SJSA1 (cell line): Measurements from ENCODE around the gene SLAMF1. TPM values are rescaled to one million over a fixed set of nuclear protein-coding genes. Genes with fewer than 3 reads are reported as not detected.
"Not testable (repeated sequence)": the region's sequence is repeated elsewhere in the genome, so short reads cannot be mapped to it uniquely, and the experiment has no call there.

Experiments
- DNase-seq, 2 experiments: peaks; one replicate each; pipeline ENCODE4 v3.0.0-alpha.2; 2015 to 2020; ENCODE audit warnings: low spot score in 2 of 2, low read depth in 1 of 2
- H3K27ac ChIP-seq: fragments of 250-450 bp; sonication (Bioruptor Pico); 2 replicates; pipeline ENCODE4 v1.5.1; 2020; ENCODE audit warnings: mild to moderate bottlenecking, moderate library complexity
- H3K27me3 ChIP-seq: fragments of 250-450 bp; sonication (Bioruptor Pico); replicated peaks from 2 replicates; pipeline ENCODE4 v1.5.1; 2020; ENCODE audit warnings: mild to moderate bottlenecking, moderate library complexity
- H3K36me3 ChIP-seq: fragments of 250-450 bp; sonication (Bioruptor Pico); 2 replicates; pipeline ENCODE4 v1.5.1; 2020; ENCODE audit warnings: mild to moderate bottlenecking
- H3K4me1 ChIP-seq: fragments of 250-450 bp; sonication (Bioruptor Pico); replicated peaks from 2 replicates; pipeline ENCODE4 v1.6.1; 2021; ENCODE audit warnings: mild to moderate bottlenecking
- H3K4me3 ChIP-seq: fragments of 250-450 bp; sonication (Bioruptor Pico); 2 replicates; pipeline ENCODE4 v1.5.1; 2020; ENCODE audit warnings: mild to moderate bottlenecking
- H3K9me3 ChIP-seq: fragments of 250-450 bp; sonication (Bioruptor Pico); replicated peaks from 2 replicates; pipeline ENCODE4 v1.5.1; 2020; ENCODE audit warnings: mild to moderate bottlenecking
- total RNA-seq: library from RNA; depleted of rRNA; stranded (reverse); fragments of >200 nt; shearing (Covaris generic); gene quantifications from 2 replicates; pipeline ENCODE4 v1.2.3, GENCODE V29; 2014

The SLAMF1 gene
- total RNA-seq, 1 experiment from 2014 or later = not detected

DNA sequence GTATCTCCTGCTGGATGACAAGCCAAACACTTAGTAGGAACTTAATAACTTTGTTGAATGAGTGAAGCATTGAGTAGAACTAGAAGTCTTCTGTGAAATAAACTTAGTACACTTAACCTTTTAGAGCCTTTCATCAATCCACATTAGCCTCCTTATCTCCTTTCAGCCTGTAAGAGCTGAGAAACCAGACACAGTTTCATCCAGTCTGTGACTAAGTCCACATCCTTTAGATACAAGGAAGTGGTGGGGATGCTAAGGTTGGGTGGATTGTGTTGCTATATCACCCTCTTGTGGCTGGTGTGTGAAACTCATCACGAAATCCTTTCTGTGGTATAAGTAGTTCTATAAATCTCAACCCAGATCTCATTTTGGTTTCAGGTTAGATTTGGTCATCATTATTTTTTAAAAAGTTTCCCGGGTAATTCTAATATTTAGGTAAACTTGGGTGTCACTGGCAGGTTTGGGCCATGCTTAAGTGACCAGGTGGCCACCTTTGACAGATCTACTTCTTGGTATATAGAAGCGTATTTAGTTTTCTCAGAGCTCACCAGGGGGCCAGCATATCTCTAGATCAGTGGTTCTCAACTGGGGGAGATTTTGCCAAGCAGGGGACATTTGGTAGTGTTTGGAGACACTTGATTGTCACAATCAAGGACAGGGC, 39.7 kb downstream of the SLAMF1 start:
- Histone ChIP-seq H3K27me3 (peaks cover 5% of the 10 kb centered on the region), H3K9me3 (no peaks in the 10 kb centered on the region), H3K4me1 (no peaks in the 10 kb centered on the region), H3K36me3 (no peaks in the 10 kb centered on the region), H3K27ac (no peak overlapping the region), H3K4me3 (no peak overlapping the region)
- DNase-seq = peak; percentile 49 to 54

DNA sequence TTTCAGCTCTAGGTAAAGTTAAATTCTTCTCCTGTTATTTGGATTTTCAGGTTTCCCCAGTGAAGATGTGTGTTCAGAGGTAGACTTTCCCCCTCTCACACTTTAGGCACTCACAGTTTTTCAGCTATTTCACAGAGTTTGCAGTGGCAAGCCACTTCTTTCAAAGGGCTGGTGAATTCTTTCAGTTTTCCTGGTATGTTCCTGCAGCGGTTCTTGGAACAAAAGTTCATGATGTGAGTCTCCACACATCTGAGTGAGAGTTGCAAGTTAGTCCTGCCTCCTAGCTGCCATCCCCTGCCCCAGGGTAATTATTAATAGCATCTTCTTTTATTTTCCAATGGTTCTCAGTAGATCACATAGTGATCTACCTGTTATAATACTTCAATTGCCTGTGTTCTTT, 40.2 kb downstream of the SLAMF1 start:
- Histone ChIP-seq H3K4me3 (no peak overlapping the region), H3K9me3 (no peaks in the 10 kb centered on the region), H3K4me1 (no peaks in the 10 kb centered on the region), H3K27ac (no peak overlapping the region), H3K36me3 (no peaks in the 10 kb centered on the region), H3K27me3 (peaks cover 4% of the 10 kb centered on the region)
- no peak for DNase-seq

DNA sequence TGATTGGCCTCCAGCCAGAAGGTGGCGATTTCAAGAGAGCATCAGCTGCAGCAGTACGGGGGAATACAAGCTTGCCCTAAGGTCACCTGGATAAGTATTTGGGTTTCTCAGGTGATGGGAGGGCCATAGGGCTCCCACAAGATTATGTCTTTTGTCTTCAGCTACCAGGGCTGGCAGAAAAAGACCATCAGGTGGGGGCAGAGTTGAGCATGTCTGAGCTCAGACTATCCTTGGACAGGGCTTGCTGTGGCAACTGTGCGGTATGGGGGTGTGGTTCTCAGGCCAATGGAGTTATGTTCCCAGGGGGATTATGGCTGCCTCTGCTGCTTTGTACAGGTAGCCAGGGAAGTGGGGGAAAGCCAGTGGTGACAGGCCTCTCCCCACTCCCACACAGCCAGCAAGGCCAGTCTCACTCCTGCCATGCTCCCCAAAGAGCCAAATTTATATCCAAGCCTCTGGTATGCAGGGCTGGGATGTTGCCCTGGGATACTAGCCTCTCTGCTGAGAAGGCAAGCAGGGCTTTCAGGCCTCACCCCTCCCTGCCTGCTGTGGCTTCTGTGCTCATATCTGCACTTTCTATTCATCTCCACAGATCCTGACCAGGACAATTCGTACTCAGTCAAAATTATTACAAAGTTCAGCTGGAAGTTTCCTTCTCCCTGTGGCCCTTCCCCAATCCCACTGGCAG, 40.9 kb downstream of the SLAMF1 start:
- Histone ChIP-seq H3K36me3 (no peaks in the 10 kb centered on the region), H3K4me3 (no peak overlapping the region), H3K9me3 (no peaks in the 10 kb centered on the region), H3K4me1 (no peaks in the 10 kb centered on the region), H3K27me3 (no peaks in the 10 kb centered on the region; the same call in none of the 2 replicates), H3K27ac (no peak overlapping the region)
- DNase-seq = no peak

DNA sequence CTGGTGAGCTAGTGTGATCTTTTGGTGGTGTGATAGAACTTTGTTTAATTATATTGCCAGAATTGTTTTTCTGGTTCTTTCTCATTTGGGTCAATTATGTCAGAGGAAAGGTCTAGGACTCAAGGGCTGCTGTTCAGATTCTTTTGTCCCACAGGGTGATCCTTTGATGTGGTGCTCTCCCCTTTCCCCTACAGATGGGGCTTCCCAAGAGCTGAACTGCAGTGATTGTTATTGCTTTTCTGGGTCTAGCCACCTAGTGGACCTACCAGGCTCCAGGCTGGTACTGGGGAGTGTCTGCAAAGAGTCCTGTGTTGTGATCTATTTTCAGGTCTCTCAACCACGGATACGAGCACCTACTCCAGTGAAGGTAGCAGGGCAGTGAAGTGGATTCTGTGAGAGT, 41.6 kb downstream of the SLAMF1 start:
- H3K9me3 ChIP-seq = no peaks in the 10 kb centered on the region
- no peaks in the 10 kb centered on the region for H3K36me3 ChIP-seq
- H3K27ac ChIP-seq = no peak overlapping the region
- H3K4me3 ChIP-seq = no peak overlapping the region
- DNase-seq = no peak
- no peaks in the 10 kb centered on the region for H3K4me1 ChIP-seq
- no peaks in the 10 kb centered on the region; the same call in none of the 2 replicates for H3K27me3 ChIP-seq

DNA sequence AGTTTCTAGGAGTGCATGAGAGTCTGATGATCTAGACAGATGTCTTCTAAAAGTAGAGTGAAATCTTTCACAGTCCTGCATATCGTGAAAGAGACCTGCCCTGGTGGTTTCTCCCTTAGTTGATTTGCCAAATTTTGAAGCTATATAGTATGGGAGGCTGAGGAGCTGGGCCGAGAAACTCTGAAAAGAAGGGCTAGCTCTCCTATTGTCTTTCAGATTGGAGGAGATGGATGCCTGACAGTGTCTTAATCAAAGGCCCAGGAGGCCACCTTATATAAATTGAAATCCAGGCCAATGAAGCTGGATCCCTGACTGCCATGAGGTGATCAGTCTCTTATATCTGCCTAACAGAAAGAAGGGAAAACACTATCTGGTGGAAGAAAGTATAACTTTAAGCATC, 49.1 kb downstream of the SLAMF1 start:
- Histone ChIP-seq H3K36me3 (no peaks in the 10 kb centered on the region), H3K4me3 (no peak overlapping the region), H3K27me3 (0 out of 2 replicates have a peak, but pooled peaks cover 2% of the 10 kb centered on the region), H3K27ac (no peak overlapping the region), H3K9me3 (no peaks in the 10 kb centered on the region), H3K4me1 (no peaks in the 10 kb centered on the region)
- no peak for DNase-seq

DNA sequence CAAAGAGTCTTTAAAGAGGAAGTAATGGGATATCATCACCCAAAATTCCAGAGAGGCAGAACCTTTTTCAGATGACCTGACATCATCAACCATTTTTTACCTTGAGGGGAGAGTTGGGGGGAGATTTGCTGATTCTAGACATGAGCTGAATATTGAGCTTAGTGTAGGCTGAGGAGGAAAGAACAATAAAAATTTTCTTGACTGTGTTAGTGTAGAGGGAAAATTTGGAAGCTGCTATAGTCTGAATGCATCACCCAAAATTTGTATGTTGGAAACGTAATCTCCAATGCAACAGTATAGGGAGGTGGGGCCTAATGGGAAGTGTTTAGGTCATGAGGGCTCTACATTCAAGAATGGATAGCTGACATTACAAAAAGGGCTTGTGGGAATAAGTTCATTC, 49.8 kb downstream of the SLAMF1 start:
- H3K27me3 ChIP-seq = 0 out of 2 replicates have a peak, but pooled peaks cover 2% of the 10 kb centered on the region
- DNase-seq = no peak
- H3K27ac ChIP-seq = no peak overlapping the region
- H3K4me1 ChIP-seq = no peaks in the 10 kb centered on the region
- H3K36me3 ChIP-seq = no peaks in the 10 kb centered on the region
- H3K4me3 ChIP-seq = no peak overlapping the region
- H3K9me3 ChIP-seq = no peaks in the 10 kb centered on the region

DNA sequence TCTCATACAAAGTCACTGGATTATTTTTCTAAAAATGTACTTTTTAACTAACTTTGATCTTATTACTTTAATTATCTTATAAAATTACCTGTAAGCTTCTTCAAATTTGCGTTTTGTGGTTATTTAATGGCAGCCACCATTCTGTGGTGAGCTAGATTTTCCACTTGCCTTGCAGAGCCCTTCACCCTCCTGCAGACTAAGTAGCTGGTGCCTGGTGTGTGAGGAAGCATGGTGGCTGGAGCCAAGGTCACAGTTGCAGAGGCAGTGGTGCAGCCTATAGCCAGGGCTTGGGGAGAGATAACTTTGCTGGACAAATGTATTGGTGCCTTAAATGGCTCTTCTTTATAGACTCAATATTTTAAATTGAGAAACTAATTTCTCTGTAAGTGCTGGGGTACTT, 56.4 kb downstream of the SLAMF1 start:
- Histone ChIP-seq H3K36me3 (no peaks in the 10 kb centered on the region), H3K27me3 (no peaks in the 10 kb centered on the region; the same call in 1 of the 2 replicates), H3K4me3 (no peak overlapping the region), H3K4me1 (no peaks in the 10 kb centered on the region), H3K27ac (no peak overlapping the region), H3K9me3 (no peaks in the 10 kb centered on the region)
- DNase-seq = no peak

DNA sequence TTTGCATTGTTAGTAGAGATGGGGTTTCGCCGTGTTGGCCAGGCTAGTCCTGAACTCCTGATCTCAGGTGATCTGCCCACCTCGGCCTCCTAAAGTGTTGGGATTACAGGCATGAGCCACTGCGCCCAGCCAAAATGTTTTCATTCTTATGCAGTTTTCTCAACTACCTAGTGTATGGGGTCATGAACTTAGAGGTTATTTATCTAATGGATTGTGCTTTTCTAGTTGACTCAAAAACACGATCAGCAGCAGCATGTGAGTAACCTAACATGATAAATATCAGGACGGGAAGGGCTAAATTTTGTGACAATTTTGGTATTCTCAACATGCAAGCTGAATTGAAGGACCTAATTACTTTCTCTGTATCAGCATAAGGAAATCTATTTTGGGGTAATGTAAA, 58.4 kb downstream of the SLAMF1 start:
- Histone ChIP-seq H3K4me3 (no peak overlapping the region), H3K27ac (no peak overlapping the region), H3K36me3 (no peaks in the 10 kb centered on the region), H3K4me1 (no peaks in the 10 kb centered on the region), H3K9me3 (no peaks in the 10 kb centered on the region), H3K27me3 (no peaks in the 10 kb centered on the region; the same call in 1 of the 2 replicates)
- no peak for DNase-seq

DNA sequence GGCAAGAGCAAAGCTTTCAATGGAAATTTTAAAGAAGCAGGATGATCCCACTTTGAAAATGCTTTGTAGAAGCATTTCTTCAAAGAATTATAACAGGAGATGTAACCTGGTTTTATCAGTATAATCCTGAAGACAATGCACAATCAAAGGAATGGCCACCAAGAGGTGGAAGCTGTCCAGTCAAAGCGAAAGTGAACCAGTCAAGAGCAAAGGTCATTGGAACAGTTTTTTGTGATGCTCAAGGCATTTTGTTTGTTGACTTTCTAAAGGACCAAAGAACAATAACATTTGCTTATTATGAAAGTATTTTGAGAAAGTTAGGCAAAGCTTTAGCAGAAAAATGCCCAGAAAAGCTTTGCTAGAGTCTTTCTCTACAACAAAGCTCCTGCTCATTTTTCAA, 62.1 kb downstream of the SLAMF1 start:
- no peak overlapping the region for H3K4me3 ChIP-seq
- no peaks in the 10 kb centered on the region for H3K9me3 ChIP-seq
- H3K36me3 ChIP-seq = no peaks in the 10 kb centered on the region
- no peaks in the 10 kb centered on the region for H3K4me1 ChIP-seq
- DNase-seq = no peak
- no peak overlapping the region for H3K27ac ChIP-seq
- H3K27me3 ChIP-seq = no peaks in the 10 kb centered on the region; the same call in 1 of the 2 replicates

DNA sequence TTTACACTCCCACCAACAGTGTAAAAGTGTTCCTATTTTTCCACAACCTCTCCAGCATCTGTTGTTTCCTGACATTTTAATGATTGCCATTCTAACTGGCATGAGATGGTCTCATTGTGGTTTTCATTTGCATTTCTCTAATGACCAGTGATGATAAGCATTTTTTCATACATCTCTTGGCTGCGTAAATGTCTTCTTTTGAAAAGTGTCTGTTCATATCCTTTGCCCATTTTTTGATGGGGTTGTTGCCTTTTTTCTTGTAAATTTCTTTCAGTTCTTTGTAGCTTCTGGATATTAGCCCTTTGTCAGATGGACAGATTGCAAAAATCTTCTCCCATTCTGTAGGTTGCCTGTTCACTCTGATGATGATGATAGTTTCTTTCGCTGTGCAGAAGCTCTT, 63.9 kb downstream of the SLAMF1 start:
- H3K4me3 ChIP-seq, H3K36me3 ChIP-seq, H3K27ac ChIP-seq, H3K27me3 ChIP-seq, H3K4me1 ChIP-seq, DNase-seq, H3K9me3 ChIP-seq: not testable (repeated sequence)

DNA sequence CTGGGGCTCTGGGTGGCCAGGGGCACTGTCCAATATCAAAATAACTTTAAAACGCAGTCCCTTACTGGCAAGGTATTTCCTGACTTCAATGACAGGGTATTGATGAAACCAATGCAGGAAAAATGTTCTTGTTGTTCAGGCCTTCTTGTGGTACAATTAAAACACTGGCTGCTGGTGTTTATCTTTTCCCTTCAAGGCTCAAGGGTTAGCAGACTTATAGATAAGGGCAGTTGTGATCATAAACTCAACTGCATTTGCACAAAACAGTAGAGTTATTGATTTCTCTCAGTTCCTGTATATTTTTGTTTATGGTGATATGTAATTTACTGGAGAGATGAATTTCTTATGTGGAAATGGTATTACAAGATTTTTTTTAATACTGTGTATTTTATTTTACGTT, 64.9 kb downstream of the SLAMF1 start:
- Histone ChIP-seq H3K27ac (no peak overlapping the region), H3K4me3 (no peak overlapping the region), H3K36me3 (no peaks in the 10 kb centered on the region), H3K4me1 (no peaks in the 10 kb centered on the region), H3K27me3 (no peaks in the 10 kb centered on the region), H3K9me3 (no peaks in the 10 kb centered on the region)
- no peak for DNase-seq

DNA sequence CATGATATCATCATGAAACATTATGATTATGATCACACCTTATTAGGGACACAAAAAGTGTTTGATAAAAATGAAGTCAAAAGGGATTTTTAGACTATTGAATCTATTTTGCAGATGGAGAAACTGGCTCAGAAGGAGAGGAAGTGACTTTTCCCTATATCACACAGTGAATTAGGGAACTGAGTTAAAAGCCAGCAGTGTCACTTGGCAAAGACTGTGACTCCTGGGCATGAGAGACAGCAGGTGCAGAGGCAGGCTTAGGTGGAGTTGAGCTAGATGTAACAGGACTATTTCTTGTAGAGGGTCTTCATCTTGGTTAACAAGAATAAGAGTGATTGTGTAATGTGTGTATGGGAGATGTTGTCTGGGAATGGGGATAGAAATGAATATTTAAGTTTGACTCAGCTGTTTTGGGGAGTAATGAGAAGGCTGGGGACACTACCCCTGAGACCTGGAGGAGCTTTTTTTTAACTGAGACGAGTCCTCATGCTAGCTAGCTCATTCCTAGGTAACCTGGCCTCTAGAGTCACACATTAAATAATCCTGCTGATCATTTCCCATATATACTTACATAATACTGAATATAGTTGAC, 66.5 kb downstream of the SLAMF1 start:
- Histone ChIP-seq H3K36me3 (no peaks in the 10 kb centered on the region), H3K9me3 (no peaks in the 10 kb centered on the region), H3K27ac (no peak overlapping the region), H3K4me3 (no peak overlapping the region), H3K4me1 (no peaks in the 10 kb centered on the region), H3K27me3 (no peaks in the 10 kb centered on the region)
- no peak for DNase-seq

DNA sequence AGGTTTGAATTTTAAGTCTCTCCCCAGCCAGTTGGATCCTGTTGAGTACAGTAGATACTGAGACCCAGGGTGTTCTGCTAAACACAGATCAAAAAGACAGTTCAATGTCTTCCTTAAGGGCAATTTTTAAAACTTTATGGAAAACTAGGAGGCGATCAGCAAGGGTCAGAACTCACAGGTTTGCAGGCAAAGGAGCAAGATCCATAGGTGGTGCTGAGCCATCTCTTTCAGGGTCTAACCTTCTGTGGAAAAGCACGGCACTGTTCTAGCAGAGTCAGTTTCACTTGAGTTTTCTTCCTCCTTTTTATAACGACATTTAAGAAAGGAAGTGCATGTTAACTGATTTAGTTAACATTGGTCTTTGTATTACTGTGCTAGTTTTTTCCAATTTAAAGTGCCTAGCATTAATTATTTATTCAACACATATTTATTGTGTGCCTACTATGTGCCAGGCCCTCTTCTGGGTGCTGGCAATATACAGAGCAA, 67.6 kb downstream of the SLAMF1 start, which contains the start of gene CD84:
CD84 (minus strand) TSS at position 281 of the 486 bp plus-strand sequence; CDS start at position 222, 59 bp downstream.
- Histone ChIP-seq H3K36me3 (no peaks in the 10 kb centered on the region), H3K4me3 (no peak within 1 kb of the TSS), H3K9me3 (no peaks in the 10 kb centered on the region), H3K27me3 (no peaks in the 10 kb centered on the region), H3K4me1 (no peaks in the 10 kb centered on the region), H3K27ac (no peak within 1 kb of the TSS)
- no peak for DNase-seq

DNA sequence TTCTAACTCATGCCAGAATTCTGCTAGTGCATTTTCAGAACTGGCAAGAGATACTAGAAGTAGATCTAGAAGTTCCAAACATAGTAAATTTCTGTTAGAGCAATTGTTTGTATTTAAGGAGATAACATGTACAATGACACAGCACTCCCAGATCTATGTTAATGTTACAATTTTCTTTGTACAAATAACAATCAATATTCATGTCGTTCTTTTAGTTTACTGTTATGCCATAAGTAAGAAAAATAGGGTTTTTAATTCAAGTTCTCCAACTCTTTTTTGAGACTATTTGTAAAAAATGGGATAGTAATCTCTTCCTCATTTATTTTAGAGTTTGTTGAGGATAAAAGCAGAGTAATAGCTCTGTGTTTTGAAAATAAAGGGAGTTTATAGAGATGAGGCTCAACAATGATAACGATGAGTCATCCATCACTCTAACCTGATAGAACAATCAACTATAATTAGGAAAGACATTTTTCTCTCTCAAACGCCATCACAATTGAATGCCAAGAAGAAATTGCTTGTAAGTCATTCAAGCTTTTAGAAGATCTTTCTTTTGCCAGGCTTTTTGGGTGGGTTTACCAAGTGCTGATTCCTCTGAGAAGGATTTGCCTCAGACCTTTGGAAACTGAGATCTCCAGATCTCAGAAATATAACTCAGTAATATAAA, 68.2 kb downstream of the SLAMF1 start:
- Histone ChIP-seq H3K9me3 (no peaks in the 10 kb centered on the region), H3K27ac (no peak overlapping the region), H3K36me3 (no peaks in the 10 kb centered on the region), H3K27me3 (no peaks in the 10 kb centered on the region), H3K4me1 (no peaks in the 10 kb centered on the region), H3K4me3 (no peak overlapping the region)
- no peak for DNase-seq
